GM21423 (cell line): ENCODE results near the gene EBLN2.
"Not testable (repeated sequence)": the region's sequence is repeated elsewhere in the genome, so short reads cannot be mapped to it uniquely, and the experiment has no call there.

Source experiments
- ATAC-seq: cut with Tn5 transposase; IDR thresholded peaks from one replicate; pipeline ENCODE4 v1.9.1; 2021; ENCODE audit warnings: mild to moderate bottlenecking, moderate library complexity; ENCODE audit not compliant: unreplicated experiment

The EBLN2 gene

GRCh38 chr3:73056845-73057150, 4.7 kb upstream of the EBLN2 start:
- ATAC-seq = no peak

- no peak for ATAC-seq
These were observed 1.1 kb upstream of the EBLN2 start for GRCh38 chr3:73060302-73060723.

GRCh38 chr3:73066243-73066642, 4.8 kb downstream of the EBLN2 start:
- not testable (repeated sequence) for ATAC-seq

GRCh38 chr3:73068419-73068818, 7.0 kb downstream of the EBLN2 start:
- no peak for ATAC-seq

GRCh38 chr3:73069187-73069586, 7.7 kb downstream of the EBLN2 start:
- ATAC-seq = no peak

- no peak for ATAC-seq
These were observed 8.5 kb downstream of the EBLN2 start for GRCh38 chr3:73069775-73070444.

- ATAC-seq = no peak
These were observed 9.5 kb downstream of the EBLN2 start for GRCh38 chr3:73070675-73071575.

GRCh38 chr3:73071952-73072351, 10.5 kb downstream of the EBLN2 start:
- ATAC-seq = no peak

- no peak for ATAC-seq
These were observed 11.2 kb downstream of the EBLN2 start for GRCh38 chr3:73072634-73073033.

- no peak for ATAC-seq
These were observed 11.7 kb downstream of the EBLN2 start for GRCh38 chr3:73073091-73073707.

GRCh38 chr3:73074781-73075180, 13.3 kb downstream of the EBLN2 start:
- no peak for ATAC-seq

GRCh38 chr3:73080216-73080966, 18.9 kb downstream of the EBLN2 start:
- no peak for ATAC-seq

- ATAC-seq = no peak
These were observed 19.7 kb downstream of the EBLN2 start for GRCh38 chr3:73081140-73081539.

GRCh38 chr3:73084170-73084569, 22.7 kb downstream of the EBLN2 start:
- ATAC-seq = no peak

GRCh38 chr3:73086071-73086494, 24.6 kb downstream of the EBLN2 start:
- no peak for ATAC-seq

- ATAC-seq = no peak
These were observed 32.7 kb downstream of the EBLN2 start for GRCh38 chr3:73094129-73094528.

GRCh38 chr3:73094951-73095350, 33.5 kb downstream of the EBLN2 start:
- no peak for ATAC-seq

- ATAC-seq = no peak
These were observed 34.7 kb downstream of the EBLN2 start for GRCh38 chr3:73096169-73096568.

- ATAC-seq = no peak
These were observed 36.6 kb downstream of the EBLN2 start for GRCh38 chr3:73098026-73098425.

- no peak for ATAC-seq
These were observed 37.4 kb downstream of the EBLN2 start for GRCh38 chr3:73098873-73099272.
